NCI-H69 (cell line): ENCODE results near the gene OR2M3.
"Not testable (repeated sequence)": the region's sequence is repeated elsewhere in the genome, so short reads cannot be mapped to it uniquely, and the experiment has no call there.

ENCODE experiments used
- DNase-seq: peaks from one replicate; lab custom pipeline; 2025; lab: John Stamatoyannopoulos, UW

The OR2M3 gene, protein sequence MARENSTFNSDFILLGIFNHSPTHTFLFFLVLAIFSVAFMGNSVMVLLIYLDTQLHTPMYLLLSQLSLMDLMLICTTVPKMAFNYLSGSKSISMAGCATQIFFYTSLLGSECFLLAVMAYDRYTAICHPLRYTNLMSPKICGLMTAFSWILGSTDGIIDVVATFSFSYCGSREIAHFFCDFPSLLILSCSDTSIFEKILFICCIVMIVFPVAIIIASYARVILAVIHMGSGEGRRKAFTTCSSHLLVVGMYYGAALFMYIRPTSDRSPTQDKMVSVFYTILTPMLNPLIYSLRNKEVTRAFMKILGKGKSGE

DNA sequence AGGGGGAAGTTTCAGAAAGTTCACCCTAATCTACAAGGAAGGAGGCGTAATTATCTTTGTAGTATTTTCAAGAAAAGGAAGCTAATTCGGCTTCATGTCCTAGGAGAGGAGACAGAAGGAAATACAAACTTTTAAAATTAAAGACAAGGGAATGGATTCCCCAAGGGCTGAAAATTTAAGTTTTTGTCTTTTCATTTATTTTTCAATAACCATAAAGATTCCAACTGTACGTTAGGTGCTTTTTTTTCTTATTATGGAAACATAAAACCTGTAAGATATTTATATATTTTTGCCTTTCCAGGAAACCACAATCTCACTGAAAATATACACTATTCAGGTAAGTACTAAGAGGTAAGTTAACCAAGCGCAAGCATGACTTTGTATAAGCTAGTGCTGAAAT is at the start of gene OR2M3:
OR2M3 (plus strand) TSS at position 301 of the 400 bp plus-strand sequence. CDS start 5,803 bp downstream, outside the sequence.
- DNase-seq = no peak

DNA sequence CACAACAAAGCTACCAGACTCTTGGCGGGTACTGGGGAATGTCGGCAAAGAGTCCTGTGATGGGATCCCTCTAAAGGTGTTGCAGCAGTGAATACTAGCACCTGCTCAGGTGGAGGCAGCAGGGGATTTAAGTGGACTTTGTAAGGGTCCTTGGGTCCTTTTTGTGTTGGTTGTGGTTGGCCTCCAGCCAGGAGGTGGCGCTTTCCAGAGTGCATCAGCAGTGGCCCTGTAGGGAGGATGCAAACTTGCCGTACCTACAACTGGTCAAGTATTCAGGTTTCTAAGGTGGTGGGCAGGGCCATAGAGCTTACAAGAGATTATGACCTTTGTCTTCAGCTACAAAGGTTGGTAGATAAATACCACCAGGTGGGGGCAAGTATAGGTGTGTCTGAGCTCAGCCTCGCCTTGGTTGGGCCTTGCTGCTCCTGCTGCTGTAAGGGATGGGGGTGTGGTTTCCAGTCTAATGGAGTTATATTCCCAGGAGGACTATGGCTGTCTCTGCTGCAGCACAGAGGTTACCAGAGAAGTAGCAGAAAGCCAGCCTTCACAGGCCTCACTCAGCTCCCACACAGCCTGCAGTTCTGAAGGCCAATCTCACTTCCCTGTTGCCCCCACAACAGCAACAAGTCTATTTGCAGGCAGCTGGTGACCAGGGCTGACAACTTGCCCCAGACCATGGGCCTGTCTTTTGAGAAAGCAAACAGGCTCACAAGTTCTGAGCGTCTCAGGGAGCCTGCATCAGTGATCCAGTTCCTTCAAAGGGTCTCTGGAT is 44.8 kb upstream of the OR2M3 start:
- no peak for DNase-seq

- DNase-seq = no peak
Observed at GRCh38 chr1:248155927-248156326, 41.1 kb upstream of the OR2M3 start.

- no peak for DNase-seq
Observed at GRCh38 chr1:248158758-248159157, 38.3 kb upstream of the OR2M3 start.

- DNase-seq = no peak
Observed at GRCh38 chr1:248164031-248164430, 33.0 kb upstream of the OR2M3 start.

- DNase-seq = no peak
Observed at GRCh38 chr1:248165186-248165585, 31.9 kb upstream of the OR2M3 start.

DNA sequence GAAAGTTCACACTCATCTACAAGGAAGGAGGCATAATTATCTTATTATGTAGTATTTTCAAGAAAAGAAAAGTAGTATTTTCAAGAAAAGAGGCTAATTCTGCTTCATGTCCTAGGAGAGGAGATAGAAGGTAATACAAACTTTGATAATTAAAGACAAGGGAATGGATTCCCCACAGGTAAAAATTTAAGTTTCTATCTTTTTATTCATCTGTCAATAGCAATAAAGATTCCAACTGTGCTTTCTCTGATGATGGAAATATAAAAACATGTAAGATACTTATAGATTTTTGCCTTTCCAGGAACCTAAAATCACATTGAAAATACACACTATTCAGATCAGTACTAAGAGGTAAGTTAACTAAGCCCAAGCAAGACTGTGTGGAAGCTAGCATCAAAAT is 22.5 kb upstream of the OR2M3 start, which contains the start of gene OR2M2:
OR2M2 (plus strand) TSS at position 301 of the 400 bp plus-strand sequence. CDS start 5,165 bp downstream, outside the sequence.
- no peak for DNase-seq

DNA sequence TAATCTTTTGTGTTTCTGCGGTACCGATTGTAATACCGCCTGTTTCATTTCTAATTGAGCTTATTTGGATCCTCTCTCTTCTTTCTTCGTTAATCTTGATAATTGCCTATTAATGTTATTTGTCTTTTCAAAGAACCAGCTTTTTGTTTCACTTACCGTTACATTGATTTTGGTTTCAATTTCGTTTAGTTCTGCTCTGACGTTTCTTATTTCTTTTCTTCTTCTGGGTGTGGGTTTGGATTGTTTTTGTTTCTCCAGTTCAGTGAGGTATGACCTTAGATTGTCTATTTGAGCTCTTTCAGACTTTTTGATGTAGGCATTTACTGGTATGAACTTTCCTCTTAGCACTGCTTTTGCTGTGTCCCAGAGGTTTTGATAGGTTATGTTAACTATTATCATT is 13.1 kb upstream of the OR2M3 start:
- DNase-seq = no peak

DNA sequence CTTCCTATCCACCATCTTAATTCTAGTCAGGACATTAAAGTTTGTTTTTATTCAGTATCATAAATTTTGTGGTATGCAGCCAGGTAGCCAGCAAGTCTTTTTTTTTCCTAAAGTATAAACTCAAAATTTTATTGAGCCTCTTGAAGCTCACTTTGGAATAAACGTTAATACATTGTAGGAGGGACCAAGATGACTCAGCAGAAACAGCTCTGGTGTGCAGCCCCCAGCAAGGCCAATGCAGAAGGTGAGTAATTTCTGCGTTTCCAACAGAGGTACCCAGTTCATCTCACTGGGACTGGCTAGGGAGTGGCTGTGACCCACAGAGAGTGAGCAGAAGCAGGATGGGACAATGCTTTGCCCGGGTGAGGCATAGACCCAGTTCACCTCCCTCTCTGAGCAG is 9.7 kb upstream of the OR2M3 start:
- peak; percentile 26 for DNase-seq

DNA sequence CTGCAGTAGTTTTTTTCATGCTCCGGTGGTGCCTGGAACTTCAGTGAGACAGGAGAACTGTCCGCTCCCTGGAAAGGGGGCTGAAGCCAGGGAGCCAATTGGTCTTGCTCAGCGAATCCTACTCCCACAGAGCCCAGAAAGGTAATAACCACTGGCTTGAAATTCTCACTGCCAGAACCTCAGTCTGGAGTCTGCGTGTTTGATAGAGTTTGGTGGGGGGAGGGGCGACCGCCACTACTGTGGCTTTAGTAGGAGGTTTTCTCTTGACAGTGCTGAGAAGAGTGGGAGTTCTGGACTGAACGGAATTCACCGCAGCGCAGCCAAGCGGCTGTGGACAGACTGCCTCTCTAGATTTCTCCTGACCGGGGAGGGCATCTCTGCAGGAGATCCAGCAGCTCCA is 8.0 kb upstream of the OR2M3 start:
- no peak for DNase-seq

DNA sequence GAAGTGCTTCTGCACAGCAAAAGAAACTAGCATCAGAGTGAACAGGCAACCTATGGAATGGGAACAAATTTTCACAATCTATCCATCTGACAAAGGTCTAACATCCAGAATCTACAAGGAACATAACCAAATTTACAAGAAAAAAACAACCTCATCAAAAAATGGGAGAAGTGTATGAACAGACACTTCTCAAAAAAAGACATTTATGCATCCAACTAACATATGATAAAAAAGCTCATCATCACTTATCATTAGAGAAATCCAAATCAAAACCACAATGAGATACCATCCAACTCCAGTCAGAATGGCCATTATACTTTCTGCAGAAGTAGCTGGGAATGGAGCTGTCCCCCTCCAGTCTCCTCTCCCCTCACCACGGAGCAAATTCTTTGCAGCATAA is 2.9 kb upstream of the OR2M3 start:
- DNase-seq = no peak

GRCh38 chr1:248215880-248216279 is 18.8 kb downstream of the OR2M3 start:
- DNase-seq = no peak

- DNase-seq = no peak
Observed at GRCh38 chr1:248225537-248225936, 28.5 kb downstream of the OR2M3 start.

- no peak for DNase-seq
Observed at GRCh38 chr1:248229360-248229908, 32.4 kb downstream of the OR2M3 start.

GRCh38 chr1:248231117-248231516 is 34.1 kb downstream of the OR2M3 start, which contains the start of gene OR2M4:
Gene OR2M4, plus strand, starts transcription at chr1:248231417. Its CDS starts 7,512 bp downstream, at chr1:248238929.
- no peak for DNase-seq

GRCh38 chr1:248239478-248239877 is 42.4 kb downstream of the OR2M3 start:
- no peak for DNase-seq

DNA sequence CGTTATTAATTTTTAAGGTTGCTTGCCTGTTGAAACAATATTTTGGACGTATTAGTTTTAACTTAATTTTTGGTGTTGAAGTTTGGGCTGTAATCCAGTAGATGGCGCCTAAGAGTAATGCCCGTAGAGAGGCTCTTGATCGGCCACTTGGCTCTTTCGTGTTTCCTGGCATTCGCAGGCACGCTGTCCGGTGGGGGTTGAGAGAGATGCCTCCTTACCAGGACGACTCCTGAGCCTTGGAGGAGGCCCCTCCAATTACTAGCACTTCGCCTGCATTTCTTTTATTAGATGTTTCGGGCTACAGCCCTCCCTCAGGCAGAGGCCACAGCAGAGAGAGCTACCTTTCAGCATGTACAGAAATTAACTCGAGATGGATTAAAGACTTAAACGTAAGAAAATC is 46.1 kb downstream of the OR2M3 start:
- peak; percentile 43 for DNase-seq

DNA sequence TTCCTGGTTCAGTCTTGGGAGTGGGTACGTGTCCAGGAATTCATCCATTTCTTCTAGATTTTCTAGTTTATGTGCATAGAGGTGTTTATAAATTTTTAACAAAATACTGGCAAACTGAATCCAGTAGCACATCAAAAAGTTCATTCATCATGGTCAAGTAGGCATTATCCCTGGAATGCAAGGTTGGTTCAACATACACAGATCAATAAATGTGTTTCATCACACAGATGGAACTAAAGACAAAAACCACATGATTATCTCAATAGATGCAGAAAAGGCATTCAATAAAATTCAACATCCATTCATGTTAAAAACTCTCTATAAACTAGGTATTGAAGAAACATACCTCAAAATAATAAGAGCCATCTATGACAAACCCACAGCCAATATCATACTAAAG is 62.2 kb downstream of the OR2M3 start:
- not testable (repeated sequence) for DNase-seq
